ENCODE data around the gene C11orf54.

DNA sequence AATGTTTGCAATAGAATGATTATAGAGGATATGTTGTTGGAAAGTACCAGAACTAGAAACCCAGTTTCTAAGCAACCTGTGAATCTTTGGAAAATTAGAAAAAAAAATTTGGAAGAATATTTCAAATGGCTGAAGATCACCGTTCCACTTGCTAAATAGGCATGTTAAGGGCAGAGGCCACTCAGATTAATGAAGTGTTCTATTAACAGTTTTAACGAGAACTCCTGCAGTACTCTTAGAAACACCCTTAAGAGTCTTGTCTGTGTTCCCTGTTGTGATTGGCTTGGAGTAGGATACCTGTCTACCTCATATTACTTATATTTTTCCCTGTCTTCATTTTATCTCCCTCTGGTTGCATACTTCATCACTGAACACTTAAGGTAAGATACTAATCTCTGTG is 4.6 kb downstream of the C11orf54 start:
- TF ChIP-seq, protein P1, sequence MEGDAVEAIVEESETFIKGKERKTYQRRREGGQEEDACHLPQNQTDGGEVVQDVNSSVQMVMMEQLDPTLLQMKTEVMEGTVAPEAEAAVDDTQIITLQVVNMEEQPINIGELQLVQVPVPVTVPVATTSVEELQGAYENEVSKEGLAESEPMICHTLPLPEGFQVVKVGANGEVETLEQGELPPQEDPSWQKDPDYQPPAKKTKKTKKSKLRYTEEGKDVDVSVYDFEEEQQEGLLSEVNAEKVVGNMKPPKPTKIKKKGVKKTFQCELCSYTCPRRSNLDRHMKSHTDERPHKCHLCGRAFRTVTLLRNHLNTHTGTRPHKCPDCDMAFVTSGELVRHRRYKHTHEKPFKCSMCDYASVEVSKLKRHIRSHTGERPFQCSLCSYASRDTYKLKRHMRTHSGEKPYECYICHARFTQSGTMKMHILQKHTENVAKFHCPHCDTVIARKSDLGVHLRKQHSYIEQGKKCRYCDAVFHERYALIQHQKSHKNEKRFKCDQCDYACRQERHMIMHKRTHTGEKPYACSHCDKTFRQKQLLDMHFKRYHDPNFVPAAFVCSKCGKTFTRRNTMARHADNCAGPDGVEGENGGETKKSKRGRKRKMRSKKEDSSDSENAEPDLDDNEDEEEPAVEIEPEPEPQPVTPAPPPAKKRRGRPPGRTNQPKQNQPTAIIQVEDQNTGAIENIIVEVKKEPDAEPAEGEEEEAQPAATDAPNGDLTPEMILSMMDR (IDR thresholded peaks at IDR 0.05; ENCODE audit: low read length) = no peak
- TF ChIP-seq EZH2 (IDR thresholded peaks at IDR 0.05; ENCODE audit: borderline replicate concordance, low read length) = no peak
